HG03575 (cell line): ENCODE results near the gene UBE2J1.
A peak's percentile ranks its signal among the peaks of the same experiment; 100 is the strongest.
"Not testable (repeated sequence)": the region's sequence is repeated elsewhere in the genome, so short reads cannot be mapped to it uniquely, and the experiment has no call there.

Experiments
- ATAC-seq: cut with Tn5 transposase; IDR thresholded peaks from one replicate; pipeline ENCODE4 v1.9.1; 2021; ENCODE audit not compliant: unreplicated experiment, insufficient number of reproducible peaks, low FRiP score; ENCODE audit errors: extremely low read depth

UBE2J1 gene

DNA sequence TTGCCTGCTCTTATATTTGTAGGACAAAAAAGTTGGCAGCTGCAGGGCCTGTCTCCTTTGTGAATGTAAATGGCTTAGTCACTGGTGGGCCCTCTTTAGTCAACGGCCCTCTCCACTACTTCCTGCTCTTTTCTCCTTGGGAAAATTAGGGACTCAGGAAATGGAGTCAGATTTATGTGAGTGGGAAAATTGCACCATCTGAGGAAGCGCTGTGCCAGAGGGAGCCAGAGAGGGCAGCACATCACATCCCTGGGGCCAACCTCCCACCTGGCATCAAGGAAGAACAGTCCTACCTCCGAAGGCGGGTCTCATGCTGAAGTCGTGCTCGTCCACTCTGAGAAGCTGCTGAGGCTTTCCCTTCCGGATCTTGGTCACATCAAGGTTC is 53.1 kb downstream of the UBE2J1 start:
- ATAC-seq, result no peak

DNA sequence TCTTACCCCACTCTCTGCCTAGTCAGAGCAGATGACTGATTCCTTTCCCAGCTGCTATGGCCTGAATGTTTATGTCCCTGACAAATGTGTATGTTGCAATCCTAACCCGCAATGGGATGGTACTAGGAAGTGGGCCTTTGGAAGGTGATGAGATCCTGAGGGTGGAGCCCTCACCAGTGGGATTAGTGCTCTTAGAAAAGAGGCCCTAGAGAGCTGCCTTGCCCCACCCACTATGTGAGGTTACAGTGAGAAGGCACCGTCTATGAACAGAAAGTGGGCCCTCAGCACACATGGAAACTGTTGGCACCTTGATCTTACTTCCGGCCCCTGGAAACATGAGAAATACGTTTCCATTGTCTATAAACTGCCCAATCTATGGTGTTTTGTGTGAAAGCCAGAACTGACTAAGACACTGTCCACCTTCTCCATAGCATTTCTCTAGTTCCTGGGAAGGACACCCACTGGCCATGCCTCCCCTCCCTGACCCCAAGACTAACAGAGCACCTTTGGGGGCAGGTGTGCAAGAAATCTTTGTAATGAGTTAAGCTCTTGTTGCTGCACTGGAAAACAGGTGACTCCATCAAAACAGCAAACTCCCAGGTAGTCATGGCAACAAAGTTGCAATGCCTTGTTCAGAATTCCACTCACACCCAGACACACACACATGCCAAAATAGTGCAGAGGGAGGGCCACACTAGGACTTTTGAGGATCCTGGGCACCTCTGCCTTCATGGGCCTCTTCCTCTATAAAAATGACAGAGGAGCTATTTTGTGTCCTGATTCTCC is 53.6 kb downstream of the UBE2J1 start:
- ATAC-seq, result no peak

DNA sequence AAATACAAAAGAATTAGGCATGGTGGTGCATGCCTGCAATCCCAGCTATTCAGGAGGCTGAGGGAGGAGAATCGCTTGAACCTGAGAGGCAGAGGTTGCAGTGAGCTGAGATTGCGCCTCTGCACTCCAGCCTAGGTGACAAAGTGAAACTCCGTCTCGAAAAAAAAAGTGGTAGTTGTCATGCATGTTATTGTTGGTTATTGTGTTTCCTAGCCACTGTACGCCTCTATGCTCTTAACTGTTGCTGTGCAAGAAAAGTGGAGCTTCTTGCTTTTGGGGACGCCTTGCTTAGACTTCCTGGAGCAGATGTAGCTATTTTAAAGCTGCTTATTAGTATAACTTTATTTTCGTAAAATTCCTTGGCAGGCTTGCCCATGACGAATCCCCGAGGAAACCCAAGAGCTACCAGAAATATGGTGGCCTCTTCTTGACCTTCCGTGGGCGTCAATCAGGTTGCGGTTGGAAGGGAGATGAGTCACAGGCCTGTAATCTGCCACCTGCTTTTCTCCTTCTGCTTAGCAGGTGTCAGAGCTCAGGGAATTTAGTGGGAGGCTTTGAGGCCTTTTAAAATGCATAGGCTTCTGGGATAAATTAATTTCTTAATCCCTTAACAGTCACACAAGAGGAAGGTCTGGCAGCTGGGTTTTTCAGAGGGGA is 54.7 kb downstream of the UBE2J1 start:
- peak; percentile 73 for ATAC-seq

DNA sequence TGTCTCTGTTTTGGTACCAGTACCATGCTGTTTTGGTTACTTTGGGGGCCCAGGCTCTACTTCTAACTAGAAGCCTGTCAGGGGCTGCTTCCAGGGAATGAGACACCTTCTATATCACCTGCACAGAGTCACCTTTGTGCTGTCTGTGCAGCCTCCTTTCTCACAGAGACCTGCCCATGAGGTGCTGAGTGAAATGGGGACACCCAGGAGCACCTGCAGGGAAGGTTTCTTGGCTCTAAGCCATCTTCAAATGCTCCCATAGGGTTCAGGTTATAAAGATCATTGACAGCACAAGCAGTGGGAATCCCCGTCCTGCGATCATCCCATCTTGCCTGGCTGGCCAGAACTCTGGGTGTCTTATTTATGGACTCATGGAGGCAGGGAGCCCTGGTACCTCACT is 56.5 kb downstream of the UBE2J1 start:
- no peak for ATAC-seq

DNA sequence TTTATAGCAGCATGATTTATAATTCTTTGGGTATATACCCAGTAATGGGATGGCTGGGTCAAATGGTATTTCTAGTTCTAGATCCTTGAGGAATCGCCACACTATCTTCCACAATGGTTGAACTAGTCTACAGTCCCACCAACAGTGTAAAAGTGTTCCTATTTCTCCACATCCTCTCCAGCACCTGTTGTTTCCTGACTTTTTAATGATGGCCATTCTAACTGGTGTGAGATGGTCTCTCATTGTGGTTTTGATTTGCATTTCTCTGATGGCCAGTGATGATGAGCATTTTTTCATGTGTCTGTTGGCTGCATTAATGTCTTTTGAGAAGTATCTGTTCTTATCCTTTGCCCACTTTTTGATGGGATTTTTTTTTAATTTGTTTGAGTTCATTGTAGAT is 57.4 kb downstream of the UBE2J1 start:
- ATAC-seq, result not testable (repeated sequence)

DNA sequence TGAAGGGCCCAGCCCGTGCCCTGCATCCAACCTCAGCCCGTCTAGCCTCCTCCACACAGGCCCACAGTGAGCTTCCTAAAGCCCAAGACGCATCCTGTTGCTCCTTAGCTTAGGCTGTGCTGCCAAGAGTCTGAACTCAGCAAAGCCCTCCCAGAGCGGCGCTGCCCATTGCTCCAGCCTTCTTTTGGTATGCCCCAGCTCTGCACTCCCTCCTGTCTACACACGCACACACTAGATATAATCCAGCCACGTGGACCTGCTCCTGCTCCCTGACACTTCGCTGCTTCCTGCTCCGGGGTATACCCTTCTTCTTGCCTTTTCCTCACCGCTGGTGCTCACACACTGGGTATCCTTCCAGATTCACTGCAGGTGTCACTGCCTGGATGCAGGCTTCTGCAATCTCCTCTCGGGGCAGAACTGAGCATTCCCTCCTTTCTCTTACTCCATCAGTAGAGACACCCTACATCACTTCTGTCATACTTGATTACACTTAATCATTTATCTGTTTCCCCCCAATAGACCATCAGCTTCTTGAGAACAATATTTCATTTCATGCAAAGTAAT is 61.2 kb downstream of the UBE2J1 start:
- ATAC-seq, result no peak

DNA sequence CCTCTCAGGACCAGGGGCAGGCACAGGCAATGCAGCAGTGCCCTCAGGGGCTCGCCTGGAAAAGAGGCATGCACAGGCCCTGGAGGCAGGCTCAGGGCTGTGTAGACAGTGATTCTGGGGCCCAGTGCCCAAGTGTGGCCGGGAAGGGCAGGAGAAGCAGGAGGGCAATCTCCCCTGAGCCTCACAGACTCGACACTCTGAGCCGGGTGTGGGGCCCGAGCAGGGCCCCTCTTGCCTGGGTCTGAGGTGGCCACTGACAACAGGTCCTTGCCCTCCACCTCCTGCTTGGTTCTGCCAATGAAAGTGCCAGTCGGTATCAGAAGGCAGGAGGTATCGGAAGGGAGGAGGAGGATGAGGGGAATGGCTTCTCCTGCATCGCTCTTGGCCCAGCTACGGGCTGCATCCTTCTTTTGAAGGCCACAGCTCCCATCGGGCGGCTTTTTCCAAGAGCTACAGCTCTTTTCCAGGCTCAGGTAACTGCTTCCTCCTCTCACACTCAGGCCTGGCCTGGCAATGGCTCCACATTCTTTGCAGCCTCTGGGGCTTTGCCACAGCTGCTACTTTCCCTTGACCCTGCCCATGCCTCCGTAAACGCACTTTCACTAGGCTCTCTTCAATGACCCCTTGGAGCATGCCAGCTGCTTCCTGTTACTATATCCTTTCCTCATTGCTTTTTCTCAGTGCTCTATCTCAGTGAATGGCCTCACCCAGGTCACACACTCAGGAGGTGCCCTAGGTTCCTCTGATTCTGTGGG is 61.9 kb downstream of the UBE2J1 start:
- ATAC-seq, result no peak

DNA sequence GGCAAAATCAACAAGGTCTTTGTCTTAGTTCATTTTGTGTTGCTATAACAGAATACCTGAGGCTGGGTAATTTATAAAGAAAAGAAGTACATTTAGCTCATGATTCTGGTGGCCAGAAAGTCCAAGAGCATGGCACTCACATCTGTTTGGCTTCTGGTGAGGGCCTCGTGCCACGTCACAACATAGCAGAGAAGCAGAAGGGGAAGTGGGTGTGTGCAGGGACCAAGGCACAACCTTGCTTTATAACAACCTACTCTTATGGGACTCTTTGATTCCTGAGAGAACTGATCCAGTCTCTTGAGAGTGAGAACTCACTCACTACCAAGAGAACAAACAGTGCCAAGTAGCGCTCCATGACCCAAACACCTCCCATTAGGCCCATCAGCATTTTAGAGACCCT is 62.8 kb downstream of the UBE2J1 start:
- no peak for ATAC-seq

DNA sequence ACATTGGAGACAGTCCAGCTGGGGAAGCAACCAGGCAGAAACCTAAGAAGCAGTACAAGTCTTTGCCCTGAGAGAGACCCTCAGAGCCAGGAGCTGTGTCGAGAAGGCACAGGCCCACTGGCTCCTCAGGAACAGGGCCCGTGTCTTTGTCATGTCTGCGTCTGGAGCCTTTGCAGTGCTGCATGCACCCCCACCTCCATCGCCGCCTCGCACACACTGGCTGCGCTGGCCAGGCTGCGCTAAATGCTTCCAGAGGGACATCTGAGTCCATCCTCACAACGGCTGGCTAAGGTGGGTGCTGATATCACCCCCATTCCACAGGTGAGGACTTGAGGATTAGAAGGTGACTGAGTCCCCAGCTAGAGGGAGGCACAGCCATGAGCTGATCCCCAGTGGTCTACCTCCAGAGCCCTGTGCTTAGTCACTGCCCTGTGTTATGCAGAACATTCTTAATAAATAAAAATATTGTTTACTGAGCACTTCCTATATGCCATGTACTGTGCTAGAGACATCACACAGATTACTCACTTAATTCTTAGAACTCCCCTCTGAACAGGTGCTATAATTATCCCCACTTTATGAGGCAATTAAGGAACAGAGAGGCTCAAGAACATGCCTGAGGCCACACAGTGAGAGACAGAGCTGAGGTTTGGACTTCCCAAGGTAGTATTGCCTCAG is 65.0 kb downstream of the UBE2J1 start:
- no peak for ATAC-seq

DNA sequence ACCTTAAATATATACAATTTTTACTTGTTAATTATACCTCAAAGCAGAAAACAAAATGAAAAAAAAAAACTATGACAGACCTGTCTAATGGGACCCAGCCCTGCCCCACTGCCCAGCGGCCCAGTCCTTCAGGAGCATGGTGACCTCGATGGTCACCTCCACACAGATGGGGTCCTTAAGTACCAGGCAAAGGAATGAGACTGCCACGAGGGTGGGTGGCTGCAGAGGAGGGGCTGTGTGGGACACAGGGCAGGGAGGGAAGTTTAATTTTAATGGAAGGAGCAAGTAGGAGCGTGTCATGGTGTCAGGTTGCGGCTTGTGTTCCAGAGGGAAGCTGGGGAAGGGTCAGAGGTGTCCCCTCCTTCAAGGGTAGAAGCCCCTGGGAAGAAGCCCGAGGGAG is 66.0 kb downstream of the UBE2J1 start:
- no peak for ATAC-seq

DNA sequence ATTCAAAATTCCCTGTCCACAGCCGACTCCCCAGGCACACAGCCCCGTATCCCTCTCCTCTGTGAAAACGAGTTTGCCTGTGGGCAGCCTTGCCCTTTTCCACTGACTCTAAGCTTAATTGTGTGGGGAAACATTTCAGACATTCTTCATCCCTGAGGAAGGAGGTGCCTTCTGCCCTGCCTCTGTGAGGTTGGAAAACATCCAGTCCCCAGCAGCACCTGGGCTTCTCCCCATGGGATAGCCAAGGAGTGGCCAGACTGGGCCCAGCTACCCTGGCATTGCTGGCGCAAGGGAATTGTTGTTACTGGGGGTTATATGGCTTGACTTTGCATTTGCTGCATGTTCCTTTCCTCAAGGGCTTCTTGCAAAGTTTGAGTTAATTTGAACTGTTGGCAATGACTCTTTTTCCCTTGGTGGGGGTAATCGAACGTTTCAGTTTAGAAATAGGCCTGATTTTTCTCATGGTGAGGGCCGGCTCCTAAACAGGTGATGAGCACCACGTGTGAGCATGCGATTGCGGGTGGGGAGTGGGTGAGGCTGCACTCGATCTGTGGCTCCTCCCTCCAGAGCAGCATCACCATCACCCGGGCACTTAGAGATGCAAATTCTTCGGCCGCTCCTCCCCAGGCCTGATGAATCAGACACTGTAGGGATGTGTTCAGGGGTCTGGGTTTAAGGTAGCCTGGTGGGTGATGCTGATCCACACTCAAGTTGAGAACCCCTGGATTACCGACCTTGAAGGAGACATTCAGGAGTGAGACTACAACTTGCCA is 67.4 kb downstream of the UBE2J1 start:
- ATAC-seq, result no peak

DNA sequence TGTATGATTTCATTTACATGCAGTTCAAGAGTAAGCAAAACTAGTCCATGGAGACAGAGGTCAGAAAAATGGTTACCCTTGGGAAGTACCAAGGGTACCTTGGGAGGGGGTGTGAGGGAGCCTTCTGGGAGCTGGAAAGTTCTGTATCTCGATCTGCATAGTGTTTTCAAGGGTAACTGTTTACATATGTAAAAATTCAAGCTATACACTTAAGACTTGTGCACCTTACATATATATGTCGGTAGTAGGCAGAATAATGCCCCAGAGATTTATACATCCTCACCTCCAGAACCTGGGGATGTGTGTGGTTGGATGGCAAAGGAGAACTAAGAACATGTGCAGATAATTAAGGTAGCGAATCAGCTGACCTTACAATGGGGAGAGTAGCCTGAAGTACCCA is 68.4 kb downstream of the UBE2J1 start:
- ATAC-seq, result no peak

DNA sequence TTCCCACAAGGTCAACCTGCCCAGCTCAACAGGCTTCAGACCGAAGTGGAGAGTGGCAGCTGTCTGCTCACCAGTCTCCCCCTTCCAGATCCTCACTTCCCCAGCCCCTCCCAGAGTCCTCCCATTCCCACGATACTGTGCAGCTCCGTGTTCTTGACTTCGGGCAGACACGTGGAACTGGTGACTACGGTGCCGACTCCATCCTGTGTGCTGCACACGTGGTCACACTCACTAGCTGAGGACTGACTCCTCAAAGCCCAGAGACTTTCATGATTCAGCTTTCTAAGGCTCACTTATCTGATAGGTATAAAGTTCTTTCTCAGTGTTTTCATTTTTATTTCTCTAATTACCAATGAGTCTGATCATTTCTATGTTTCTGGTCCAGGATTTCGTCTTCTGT is 69.8 kb downstream of the UBE2J1 start:
- ATAC-seq, result no peak

DNA sequence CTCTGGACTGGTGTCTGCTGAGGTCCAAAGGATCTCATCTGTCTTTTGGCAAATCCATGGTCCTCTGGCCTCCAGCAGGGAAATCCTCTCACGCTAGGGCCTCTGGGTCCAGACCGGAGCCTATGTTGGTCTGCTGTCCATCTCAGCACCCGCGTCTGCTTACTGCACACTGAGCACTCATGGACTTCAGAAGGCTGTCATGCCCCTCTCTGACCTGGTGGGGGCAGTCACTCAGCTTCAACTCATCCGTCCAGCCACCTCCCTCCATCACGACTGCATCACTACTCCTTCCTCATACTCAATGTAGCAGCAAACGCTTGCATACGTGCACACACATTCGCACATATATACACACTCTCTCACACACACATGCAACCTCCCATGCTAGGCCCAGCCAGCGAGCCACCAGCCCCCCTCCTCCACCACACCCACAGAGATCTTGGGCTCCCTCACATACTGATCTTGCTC is 70.7 kb downstream of the UBE2J1 start:
- ATAC-seq, result no peak

DNA sequence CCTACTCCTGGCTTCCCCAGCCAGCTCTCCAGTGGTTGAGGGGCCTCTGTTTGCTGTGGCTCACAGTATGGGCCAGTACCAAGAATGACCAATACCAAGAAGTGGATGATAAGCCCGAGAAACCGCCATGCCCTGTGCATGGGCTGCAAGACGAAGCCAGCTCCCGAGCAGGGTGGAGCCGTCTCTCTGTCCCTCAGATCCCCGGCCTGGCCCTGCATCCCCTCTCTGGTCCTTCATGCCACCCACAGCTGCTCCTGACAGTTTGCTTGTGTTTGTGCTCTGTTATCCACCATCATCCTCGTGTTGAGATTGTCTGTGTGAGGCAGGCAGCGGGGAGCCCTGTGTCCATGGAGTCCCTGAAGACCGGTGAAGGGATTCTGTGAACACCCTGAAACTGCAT is 73.6 kb downstream of the UBE2J1 start:
- ATAC-seq, result no peak
